ENCODE results near the gene HOXB1.

- no peak for TF ChIP-seq POLR2AphosphoS5 (IDR thresholded peaks at IDR 0.05)
- no peak for TF ChIP-seq CTCF (IDR thresholded peaks at IDR 0.05)
Observed at GRCh38 chr17:48497103-48497502, 33.7 kb downstream of the HOXB1 start.

Measured in suprapubic skin (tissue), 3 donors.